Mesothelial cell of epicardium (in vitro differentiated cells): ENCODE measurements around the gene NSUN3. TPM values are rescaled to one million over a fixed set of nuclear protein-coding genes. Genes with fewer than 3 reads are reported as not detected.

Experiments used
- DNase-seq, 2 experiments: peaks; one replicate each; pipeline ENCODE4 v3.0.0; 2021; ENCODE audit warnings: low spot score in 2 of 2; ENCODE audit not compliant: unreplicated experiment in 2 of 2
- H3K27ac Mint-ChIP-seq: 2 replicates; pipeline ENCODE4 v1.8.0; 2021; ENCODE audit warnings: mixed read lengths
- H3K27me3 Mint-ChIP-seq: 2 replicates; pipeline ENCODE4 v1.8.0; 2021; ENCODE audit warnings: low read depth, mixed read lengths
- H3K36me3 Mint-ChIP-seq: 2 replicates; pipeline ENCODE4 v1.8.0; 2021; ENCODE audit warnings: mixed read lengths
- H3K4me1 Mint-ChIP-seq: 2 replicates; pipeline ENCODE4 v1.8.0; 2021; ENCODE audit warnings: mixed read lengths
- H3K4me3 Mint-ChIP-seq: 2 replicates; pipeline ENCODE4 v1.8.0; 2021; ENCODE audit warnings: mild to moderate bottlenecking, moderate library complexity, mixed read lengths
- H3K9me3 Mint-ChIP-seq: 2 replicates; pipeline ENCODE4 v1.8.0; 2021; ENCODE audit warnings: mixed read lengths
- total RNA-seq: library from RNA; stranded (reverse); gene quantifications from 3 replicates; pipeline ENCODE4 v1.2.1, GENCODE V29; 2021
- TF ChIP-seq, protein P1 (sequence below): fragments of 200-600 bp; sonication (generic); IDR thresholded peaks from one replicate; pipeline ENCODE4 v1.5.0; 2021; ENCODE audit warnings: antibody characterized with exemption; ENCODE audit not compliant: unreplicated experiment

Gene NSUN3
- total RNA-seq, 1 donor from 2014 or later, result 16.8 TPM

DNA sequence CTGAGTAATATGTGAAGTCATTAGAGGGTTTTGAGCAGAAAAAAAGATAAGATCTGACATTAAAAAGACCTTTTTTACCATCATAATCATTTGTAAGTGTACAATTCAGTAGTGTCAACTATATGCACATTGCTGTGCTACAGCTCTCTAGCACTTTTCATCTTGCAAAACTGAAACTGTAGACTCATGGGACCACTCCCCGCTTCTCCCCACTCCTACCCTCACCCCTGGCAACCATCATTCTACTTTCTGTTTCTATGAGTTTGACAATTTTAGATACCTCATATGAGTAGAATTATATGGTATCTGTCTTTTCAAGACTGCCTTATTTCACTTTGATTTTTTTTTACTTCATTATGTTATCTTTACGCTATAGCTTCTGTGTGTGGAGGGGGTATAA lies 112.8 kb downstream of the NSUN3 start:
- H3K27me3 Mint-ChIP-seq, result no peaks in the 10 kb centered on the region
- DNase-seq, result no peak
- H3K36me3 Mint-ChIP-seq, result no peaks in the 10 kb centered on the region
- no peaks in the 10 kb centered on the region for H3K9me3 Mint-ChIP-seq
- peaks cover 62% of the 10 kb centered on the region for H3K4me1 Mint-ChIP-seq
- TF ChIP-seq, protein P1, sequence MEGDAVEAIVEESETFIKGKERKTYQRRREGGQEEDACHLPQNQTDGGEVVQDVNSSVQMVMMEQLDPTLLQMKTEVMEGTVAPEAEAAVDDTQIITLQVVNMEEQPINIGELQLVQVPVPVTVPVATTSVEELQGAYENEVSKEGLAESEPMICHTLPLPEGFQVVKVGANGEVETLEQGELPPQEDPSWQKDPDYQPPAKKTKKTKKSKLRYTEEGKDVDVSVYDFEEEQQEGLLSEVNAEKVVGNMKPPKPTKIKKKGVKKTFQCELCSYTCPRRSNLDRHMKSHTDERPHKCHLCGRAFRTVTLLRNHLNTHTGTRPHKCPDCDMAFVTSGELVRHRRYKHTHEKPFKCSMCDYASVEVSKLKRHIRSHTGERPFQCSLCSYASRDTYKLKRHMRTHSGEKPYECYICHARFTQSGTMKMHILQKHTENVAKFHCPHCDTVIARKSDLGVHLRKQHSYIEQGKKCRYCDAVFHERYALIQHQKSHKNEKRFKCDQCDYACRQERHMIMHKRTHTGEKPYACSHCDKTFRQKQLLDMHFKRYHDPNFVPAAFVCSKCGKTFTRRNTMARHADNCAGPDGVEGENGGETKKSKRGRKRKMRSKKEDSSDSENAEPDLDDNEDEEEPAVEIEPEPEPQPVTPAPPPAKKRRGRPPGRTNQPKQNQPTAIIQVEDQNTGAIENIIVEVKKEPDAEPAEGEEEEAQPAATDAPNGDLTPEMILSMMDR, result no peak
- H3K4me3 Mint-ChIP-seq, result no peak overlapping the region
- peak overlapping the region; percentile 66 for H3K27ac Mint-ChIP-seq

- Mint-ChIP-seq H3K27me3 (no peaks in the 10 kb centered on the region), H3K4me3 (no peak overlapping the region), H3K9me3 (no peaks in the 10 kb centered on the region), H3K4me1 (peaks cover 58% of the 10 kb centered on the region), H3K36me3 (no peaks in the 10 kb centered on the region), H3K27ac (peak overlapping the region; percentile 70)
- TF ChIP-seq, protein P1, result no peak
- DNase-seq, result no peak
Observed at GRCh38 chr3:94176988-94177745, 114.3 kb downstream of the NSUN3 start.

Other genes starting within 250 kb of the NSUN3 start
- gene PROS1, start 89.2 kb upstream of the NSUN3 start, total RNA-seq, result 15.4 to 16.9 TPM (median 16.0 TPM) in 3 replicates
- 12.1 to 14.1 TPM (median 13.6 TPM) in 3 replicates for gene ARL13B, start 82.9 kb upstream of the NSUN3 start, total RNA-seq
- 0.18 TPM in 1 of 3 replicates, not detected in the others for gene STX19, start 34.5 kb upstream of the NSUN3 start, total RNA-seq
- 8.0 to 9.6 TPM (median 8.2 TPM) in 3 replicates for gene DHFR2, start 145 bp upstream of the NSUN3 start, total RNA-seq